Neutrophil (primary cell): ENCODE data around the gene CACNA2D3.

Source experiments
- H3K27ac ChIP-seq: fragments of 200-600 bp; sonication (generic); 2 replicates; pipeline ENCODE4 v1.5.1; 2016; ENCODE audit warnings: mild to moderate bottlenecking, moderate library complexity
- H3K27me3 ChIP-seq: fragments of 200-600 bp; sonication (generic); 2 replicates; pipeline ENCODE4 v1.6.0; 2016; ENCODE audit warnings: mild to moderate bottlenecking
- H3K36me3 ChIP-seq: fragments of 200-600 bp; sonication (generic); 2 replicates; pipeline ENCODE4 v1.5.1; 2017
- H3K4me1 ChIP-seq, 2 experiments: fragments of 200-600 bp in 1 of 2; sonication (generic) in 1 of 2; 1 replicate in 1 of 2; 2 replicates in 1 of 2; pipeline versions ENCODE4 v1.5.1 to v1.6.1; 2013 to 2016; ENCODE audit warnings: low read depth in 1 of 2, low read length in 1 of 2, mild to moderate bottlenecking in 1 of 2, moderate library complexity in 1 of 2; ENCODE audit not compliant: control insufficient read depth in 1 of 2, insufficient read depth in 1 of 2
- H3K4me3 ChIP-seq, 2 experiments: fragments of 200-600 bp in 1 of 2; sonication (generic) in 1 of 2; 1 replicate in 1 of 2; 2 replicates in 1 of 2; pipeline ENCODE4 v1.5.1; 2013 to 2016; ENCODE audit warnings: low read depth in 1 of 2, low read length in 1 of 2, mild to moderate bottlenecking in 1 of 2, moderate library complexity in 1 of 2
- H3K9me3 ChIP-seq: fragments of 200-600 bp; sonication (generic); 2 replicates; pipeline ENCODE4 v1.5.1; 2016
- TF ChIP-seq, protein P1 (sequence below): fragments of 200-600 bp; sonication (generic); IDR thresholded peaks from 2 replicates; pipeline ENCODE4 v1.5.1; 2016; ENCODE audit warnings: antibody characterized with exemption

The CACNA2D3 gene

DNA sequence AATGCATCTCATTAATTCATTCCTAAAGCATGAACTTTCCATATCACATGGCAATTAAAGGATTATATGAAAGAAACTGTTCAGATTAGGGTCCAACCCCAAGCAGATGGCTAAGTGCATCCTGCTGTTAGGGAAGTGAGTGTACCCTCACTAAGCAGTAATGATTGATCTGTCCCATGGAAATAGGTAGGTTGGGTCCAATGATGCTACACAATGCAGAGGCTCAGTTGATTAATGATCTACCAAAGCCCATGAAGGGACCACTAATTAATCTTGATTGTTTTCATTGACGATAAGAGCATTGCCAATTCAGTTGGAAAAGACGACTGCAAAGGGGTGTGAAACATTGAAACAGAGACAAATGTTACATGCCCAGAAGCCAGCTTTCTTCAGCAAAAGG, 1000.0 kb downstream of the CACNA2D3 start:
- H3K27ac ChIP-seq, result no peak overlapping the region
- H3K36me3 ChIP-seq, result no peaks in the 10 kb centered on the region
- H3K27me3 ChIP-seq, result no peaks in the 10 kb centered on the region
- no peaks in the 10 kb centered on the region for H3K9me3 ChIP-seq
- no peaks in the 10 kb centered on the region for H3K4me1 ChIP-seq
- TF ChIP-seq, protein P1, sequence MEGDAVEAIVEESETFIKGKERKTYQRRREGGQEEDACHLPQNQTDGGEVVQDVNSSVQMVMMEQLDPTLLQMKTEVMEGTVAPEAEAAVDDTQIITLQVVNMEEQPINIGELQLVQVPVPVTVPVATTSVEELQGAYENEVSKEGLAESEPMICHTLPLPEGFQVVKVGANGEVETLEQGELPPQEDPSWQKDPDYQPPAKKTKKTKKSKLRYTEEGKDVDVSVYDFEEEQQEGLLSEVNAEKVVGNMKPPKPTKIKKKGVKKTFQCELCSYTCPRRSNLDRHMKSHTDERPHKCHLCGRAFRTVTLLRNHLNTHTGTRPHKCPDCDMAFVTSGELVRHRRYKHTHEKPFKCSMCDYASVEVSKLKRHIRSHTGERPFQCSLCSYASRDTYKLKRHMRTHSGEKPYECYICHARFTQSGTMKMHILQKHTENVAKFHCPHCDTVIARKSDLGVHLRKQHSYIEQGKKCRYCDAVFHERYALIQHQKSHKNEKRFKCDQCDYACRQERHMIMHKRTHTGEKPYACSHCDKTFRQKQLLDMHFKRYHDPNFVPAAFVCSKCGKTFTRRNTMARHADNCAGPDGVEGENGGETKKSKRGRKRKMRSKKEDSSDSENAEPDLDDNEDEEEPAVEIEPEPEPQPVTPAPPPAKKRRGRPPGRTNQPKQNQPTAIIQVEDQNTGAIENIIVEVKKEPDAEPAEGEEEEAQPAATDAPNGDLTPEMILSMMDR, result no peak
- no peak overlapping the region for H3K4me3 ChIP-seq
